ENCODE data around the gene IL34.

The IL34 gene

GRCh38 chr16:70678121-70678897 is 31.9 kb downstream of the IL34 start:
- no peak for DNase-seq

- no peak for DNase-seq
Observed at GRCh38 chr16:70678898-70679670, 32.7 kb downstream of the IL34 start.

GRCh38 chr16:70679671-70680494 is 33.5 kb downstream of the IL34 start:
- DNase-seq: peak; percentile 23

DNA sequence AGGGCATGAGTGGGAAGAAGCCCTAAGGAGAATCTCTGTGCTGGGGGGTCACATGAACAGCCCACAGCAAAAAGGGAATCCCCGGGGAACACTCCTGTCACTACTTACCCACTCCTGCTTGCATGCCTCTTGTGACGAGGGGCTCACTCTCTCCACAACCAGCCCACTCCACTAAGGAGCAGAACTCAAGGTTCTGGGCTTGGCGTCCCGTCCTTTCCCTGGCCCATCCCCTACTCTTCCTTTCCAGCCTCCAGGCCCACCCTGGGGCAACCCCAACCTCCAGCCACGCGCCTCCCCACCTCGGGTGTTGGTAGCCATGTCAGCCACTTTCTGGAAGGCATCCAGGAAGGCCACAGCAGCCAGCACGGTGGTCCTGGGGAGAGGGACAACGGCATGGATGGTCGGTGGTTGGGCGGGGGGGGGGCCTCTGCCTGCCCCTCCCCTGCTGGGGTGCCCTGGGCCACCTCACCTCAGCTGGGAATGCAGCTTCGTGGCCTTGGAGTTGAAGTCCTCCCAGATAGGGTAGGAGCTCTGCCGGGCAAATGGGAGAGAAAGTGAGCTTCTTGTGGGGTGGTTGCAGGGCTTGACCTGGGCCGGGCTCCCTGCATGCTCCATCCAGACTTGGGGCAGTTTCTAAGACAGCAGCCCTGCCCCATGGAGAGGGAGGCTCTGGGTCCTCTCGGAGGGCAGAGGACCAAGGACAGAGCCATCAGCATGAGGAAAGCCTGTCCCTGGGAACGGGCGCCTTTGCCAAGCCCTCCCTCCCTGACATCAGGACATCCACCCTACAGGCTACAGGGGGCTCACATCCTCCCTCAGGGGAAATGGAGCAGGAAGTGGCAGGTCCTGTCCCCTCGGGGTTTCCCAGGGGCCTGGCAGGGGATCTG is 34.4 kb downstream of the IL34 start:
- DNase-seq: no peak

GRCh38 chr16:70681382-70682238 is 35.3 kb downstream of the IL34 start:
- DNase-seq: no peak

DNA sequence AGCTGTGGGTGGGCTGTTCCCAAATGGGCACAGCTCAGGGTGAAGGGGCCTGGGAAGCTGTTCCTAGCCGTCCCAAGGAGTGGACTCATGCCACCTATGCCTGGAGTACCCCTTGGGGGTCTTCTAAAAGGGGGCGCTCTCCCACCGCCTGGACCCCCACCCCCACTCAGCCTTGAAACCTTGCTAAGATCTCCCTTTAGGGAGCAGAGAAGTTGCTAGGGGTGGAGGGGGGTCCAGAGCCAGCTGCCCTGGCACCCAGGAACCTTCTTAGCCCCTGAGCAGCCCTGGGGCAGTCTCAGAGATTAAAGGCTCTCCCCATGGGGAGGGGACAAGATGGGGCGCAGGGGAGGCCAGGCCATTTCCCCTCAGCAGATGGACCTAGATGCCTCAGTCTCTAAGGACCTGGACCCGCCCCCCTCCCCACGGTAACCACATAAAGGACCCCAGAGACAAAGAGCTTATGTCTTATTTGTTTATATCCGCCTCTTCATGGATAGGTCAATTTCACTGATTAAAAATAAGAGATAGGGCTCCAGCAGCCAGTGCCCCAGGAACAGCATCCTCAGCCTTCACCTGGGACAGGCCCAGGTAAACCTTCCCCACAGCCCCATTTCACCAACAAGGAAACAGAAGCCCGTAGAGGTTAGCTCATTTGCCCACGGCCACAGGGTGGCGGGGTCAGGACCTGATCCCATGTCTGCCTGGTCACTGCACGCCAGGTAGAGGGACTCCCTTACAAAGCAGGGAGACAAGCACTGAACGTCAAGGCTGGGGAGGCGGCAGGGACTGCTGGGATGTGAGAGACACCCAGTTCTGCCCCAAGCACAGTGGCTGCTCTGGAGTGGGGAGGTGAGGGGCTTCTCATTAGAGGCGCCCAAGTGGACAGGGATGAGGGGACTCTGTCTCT is 36.1 kb downstream of the IL34 start:
- no peak for DNase-seq

GRCh38 chr16:70683146-70683944 is 37.0 kb downstream of the IL34 start:
- no peak for DNase-seq

- DNase-seq: no peak
Observed at GRCh38 chr16:70684146-70685060, 38.0 kb downstream of the IL34 start.

- no peak for DNase-seq
Observed at GRCh38 chr16:70685061-70685937, 38.9 kb downstream of the IL34 start.

DNA sequence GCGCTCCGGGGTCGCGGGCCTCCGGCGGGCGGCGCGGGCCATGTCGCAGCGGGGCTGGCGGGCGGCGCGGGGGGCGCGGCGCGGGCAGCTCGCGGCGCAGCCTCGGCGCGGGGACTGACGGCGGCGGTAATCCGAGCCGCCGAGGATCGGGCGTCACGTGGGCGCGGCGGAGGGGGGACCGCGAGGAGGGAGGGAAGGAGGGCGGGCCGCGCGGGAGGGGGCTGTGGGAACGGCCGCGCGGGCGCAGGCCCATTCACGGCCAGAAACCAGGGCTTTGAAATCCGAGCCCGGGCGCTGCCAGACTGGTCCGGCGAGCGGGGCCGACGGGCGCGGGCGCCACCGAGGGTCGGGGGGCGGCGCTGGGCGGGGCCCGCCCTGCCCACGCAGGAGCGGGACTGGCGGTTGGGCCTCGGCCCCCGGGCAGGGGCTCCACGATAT is 39.6 kb downstream of the IL34 start, which contains the start of gene MTSS2:
Gene MTSS2 (minus strand): TSS at position 116 of the 438 bp plus-strand sequence. CDS start 262 bp downstream, outside the sequence.
- peak; percentile 87 for DNase-seq

DNA sequence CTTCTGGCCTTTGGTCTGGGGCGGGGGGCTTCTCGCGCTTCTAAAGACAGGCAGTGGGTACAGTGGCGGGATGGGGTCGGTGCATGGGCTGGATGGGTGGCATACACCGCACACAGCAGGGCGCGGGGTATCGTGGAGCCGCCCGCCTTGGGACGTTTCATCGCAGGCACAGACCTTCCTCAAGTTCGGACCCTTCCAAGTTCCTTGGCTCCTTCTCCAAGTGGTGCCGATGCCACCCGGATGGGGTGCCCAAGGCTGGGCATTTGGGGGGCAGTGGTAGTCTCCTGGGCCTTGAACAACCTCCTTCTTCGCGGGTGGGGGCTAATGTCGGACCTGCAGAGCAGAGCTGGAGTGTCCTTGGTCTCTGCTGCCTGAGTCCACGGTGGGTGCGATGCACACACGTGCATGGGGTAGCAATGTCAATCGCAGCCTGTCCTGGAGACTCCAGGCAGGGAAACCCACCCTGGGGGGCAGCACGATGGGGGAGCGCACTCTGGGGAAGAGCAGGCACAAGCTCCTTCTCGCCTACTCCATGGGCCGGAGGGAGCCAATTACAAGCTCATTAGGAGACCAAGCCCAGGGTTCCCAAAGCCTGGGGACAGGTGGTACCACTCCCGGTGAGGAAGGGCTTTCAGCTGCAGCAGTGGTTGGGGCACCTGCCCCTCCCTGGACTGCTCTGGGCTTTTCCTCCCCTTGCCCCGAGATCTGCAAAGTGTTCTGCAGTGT is 40.2 kb downstream of the IL34 start:
- no peak for DNase-seq

DNA sequence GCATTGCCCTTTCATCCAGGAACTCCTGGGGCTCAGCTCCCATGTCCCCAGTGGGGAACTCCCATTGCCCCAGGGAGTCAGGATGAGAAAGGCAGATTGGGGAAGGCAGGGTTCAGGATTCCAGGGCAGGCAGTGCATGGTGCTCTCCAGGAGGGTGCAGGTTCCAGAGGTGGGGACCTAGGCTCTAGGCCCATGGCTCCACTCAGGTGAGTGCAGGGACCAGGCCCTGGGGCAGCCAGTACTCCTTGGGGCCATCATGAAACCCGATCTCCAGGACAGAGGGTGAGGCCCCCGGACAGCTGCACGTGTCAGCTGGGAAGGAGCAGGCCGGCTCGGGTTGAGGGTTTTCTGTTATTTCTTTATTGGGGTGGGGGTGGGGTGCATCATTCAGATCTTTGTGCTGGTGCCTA is 40.7 kb downstream of the IL34 start:
- DNase-seq: peak; percentile 10

DNA sequence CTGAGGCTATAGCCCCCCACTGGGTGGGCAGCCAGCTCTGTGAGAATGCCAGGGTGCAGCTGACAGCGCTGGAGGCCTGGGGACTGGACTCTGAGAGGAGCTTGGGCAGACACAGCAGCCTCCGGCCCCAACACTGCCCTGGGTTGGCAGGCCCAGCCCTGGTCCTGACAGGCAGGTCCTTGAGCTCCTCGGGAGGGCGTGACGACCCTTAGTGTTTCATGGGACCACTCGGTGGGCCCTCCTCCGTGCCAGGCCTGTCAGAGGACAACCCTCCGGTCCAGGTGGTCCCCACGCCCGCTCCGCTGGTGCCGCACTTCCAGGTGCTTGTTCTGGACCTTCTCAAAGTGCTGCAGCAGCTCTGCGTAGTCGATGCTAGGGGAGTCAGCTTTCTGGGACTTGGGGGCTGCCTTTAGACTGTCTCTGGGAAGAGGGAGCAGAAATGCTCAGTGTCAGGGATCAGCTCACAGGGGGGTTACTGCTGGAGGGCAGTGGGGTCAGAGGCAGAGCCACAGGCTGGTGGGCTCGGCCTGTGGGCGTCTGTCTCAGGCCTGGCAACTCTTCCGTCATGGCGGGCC is 41.4 kb downstream of the IL34 start:
- no peak for DNase-seq

DNA sequence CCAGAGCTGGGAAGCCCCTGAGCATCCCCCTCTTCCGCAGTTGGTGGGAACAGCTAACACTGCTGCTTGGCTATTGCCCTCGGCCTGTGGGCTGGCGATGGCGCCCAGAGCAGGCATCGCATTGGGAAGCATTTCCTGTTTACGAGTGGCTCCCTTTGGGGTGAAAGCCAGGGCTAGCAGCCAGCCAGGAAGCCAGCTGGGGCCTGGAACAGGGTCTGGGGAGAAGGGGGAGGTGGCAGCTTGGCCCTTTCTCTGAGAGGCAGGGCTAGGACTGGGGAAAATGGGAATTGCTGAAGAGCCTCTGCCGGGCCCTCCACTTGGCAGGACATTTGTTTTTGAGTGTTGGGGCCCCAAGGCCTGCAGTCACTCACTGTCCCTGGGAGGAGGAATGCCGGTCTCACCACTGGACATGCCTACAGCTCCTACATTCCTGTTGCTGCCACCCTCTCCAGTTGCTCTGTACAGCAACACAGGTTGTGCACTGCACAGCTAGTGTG is 41.9 kb downstream of the IL34 start:
- peak; percentile 48 for DNase-seq

Measured in fibroblast of skin of abdomen (primary cell).